Measurements from ENCODE around the gene IGLL1.
"Not testable (repeated sequence)": the region's sequence is repeated elsewhere in the genome, so short reads cannot be mapped to it uniquely, and the experiment has no call there.

The IGLL1 gene

DNA sequence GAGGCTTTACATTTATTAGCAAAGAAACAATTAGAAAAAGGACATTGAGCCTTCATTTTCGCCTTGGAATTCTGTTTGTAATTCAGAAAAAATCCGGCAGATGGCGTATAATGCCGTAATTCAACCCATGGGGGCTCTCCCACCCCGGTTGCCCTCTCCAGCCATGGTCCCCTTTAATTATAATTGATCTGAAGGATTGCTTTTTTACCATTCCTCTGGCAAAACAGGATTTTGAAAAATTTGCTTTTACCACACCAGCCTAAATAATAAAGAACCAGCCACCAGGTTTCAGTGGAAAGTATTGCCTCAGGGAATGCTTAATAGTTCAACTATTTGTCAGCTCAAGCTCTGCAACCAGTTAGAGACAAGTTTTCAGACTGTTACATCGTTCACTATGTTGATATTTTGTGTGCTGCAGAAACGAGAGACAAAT is 38.2 kb downstream of the IGLL1 start:
- peak; percentile 47 for DNase-seq (ENCODE audit: low read depth, low spot score)

DNA sequence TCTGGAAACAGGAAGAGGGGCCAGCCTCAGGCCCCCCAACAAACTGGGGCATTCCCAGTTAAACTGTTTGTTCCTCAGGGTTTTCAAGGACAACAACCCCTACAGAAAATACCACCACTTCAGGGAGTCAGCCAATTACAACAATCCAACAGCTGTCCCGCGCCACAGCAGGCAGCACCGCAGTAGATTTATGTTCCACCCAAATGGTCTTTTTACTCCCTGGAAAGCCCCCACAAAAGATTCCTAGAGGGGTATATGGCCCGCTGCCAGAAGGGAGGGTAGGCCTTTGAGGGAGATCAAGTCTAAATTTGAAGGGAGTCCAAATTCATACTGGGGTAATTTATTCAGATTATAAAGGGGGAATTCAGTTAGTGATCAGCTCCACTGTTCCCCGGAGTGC is 39.3 kb downstream of the IGLL1 start:
- DNase-seq (ENCODE audit: low read depth, low spot score) = not testable (repeated sequence)

DNA sequence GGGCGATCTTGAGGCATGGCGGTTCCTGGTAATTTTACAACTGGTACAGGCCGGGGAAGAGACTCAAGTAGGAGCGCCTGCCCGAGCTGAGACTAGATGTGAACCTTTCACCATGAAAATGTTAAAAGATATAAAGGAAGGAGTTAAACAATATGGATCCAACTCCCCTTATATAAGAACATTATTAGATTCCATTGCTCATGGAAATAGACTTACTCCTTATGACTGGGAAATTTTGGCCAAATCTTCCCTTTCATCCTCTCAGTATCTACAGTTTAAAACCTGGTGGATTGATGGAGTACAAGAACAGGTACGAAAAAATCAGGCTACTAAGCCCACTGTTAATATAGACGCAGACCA is 40.3 kb downstream of the IGLL1 start:
- not testable (repeated sequence) for DNase-seq (ENCODE audit: low read depth, low spot score)

DNA sequence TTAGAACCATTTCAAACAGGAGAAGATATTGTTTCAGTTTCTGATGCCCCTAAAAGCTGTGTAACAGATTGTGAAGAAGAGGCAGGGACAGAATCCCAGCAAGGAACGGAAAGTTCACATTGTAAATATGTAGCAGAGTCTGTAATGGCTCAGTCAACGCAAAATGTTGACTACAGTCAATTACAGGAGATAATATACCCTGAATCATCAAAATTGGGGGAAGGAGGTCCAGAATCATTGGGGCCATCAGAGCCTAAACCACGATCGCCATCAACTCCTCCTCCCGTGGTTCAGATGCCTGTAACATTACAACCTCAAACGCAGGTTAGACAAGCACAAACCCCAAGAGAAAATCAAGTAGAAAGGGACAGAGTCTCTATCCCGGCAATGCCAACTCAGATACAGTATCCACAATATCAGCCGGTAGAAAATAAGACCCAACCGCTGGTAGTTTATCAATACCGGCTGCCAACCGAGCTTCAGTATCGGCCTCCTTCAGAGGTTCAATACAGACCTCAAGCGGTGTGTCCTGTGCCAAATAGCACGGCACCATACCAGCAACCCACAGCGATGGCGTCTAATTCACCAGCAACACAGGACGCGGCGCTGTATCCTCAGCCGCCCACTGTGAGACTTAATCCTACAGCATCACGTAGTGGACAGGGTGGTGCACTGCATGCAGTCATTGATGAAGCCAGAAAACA is 40.8 kb downstream of the IGLL1 start:
- DNase-seq (ENCODE audit: low read depth, low spot score) = peak; percentile 83

DNA sequence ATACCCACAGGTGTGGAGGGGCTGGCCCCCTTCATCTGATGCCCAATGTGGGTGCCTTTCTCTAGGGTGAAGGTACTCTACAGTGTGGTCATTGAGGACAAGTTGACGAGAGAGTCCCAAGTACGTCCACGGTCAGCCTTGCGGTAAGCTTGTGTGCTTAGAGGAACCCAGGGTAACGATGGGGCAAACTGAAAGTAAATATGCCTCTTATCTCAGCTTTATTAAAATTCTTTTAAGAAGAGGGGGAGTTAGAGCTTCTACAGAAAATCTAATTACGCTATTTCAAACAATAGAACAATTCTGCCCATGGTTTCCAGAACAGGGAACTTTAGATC is 41.4 kb downstream of the IGLL1 start:
- not testable (repeated sequence) for DNase-seq (ENCODE audit: low read depth, low spot score)

DNA sequence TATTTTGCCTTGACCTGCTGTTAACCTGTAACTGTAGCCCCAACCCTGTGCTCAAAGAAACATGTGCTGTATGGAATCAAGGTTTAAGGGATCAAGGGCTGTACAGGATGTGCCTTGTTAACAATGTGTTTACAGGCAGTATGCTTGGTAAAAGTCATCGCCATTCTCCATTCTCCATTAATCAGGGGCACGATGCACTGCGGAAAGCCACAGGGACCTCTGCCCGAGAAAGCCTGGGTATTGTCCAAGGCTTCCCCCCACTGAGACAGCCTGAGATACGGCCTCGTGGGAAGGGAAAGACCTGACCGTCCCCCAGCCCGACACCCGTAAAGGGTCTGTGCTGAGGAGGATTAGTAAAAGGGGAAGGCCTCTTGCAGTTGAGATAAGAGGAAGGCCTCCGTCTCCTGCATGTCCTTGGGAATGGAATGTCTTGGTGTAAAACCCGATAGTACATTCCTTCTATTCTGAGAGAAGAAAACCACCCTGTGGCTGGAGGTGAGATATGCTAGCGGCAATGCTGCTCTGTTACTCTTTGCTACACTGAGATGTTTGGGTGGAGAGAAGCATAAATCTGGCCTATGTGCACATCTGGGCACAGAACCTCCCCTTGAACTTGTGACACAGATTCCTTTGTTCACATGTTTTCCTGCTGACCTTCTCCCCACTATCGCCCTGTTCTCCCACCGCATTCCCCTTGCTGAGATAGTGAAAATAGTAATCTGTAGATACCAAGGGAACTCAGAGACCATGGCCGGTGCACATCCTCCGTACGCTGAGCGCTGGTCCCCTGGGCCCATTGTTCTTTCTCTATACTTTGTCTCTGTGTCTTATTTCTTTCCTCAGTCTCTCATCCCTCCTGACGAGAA is 42.0 kb downstream of the IGLL1 start:
- peak; percentile 67 for DNase-seq (ENCODE audit: low read depth, low spot score)

DNA sequence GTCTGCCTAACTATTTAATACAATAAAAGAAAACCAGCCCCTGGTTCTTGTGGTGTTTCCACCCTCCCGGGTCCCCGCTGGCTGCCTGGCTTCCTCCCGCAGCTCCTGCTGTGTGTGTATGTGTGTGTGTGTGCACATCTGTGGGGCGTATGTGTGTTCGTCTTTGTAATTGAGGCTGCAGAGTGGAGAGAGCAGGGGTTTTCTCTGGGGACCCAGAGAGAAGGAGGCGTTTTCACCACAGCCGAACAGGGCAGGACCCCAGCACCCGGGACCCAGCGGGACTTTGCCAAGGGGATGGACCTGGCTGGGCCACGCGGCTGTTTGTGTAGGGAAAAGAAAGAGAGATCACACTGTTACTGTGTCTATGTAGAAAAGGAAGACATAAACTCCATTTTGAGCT is 42.7 kb downstream of the IGLL1 start:
- DNase-seq (ENCODE audit: low read depth, low spot score) = no peak

DNA sequence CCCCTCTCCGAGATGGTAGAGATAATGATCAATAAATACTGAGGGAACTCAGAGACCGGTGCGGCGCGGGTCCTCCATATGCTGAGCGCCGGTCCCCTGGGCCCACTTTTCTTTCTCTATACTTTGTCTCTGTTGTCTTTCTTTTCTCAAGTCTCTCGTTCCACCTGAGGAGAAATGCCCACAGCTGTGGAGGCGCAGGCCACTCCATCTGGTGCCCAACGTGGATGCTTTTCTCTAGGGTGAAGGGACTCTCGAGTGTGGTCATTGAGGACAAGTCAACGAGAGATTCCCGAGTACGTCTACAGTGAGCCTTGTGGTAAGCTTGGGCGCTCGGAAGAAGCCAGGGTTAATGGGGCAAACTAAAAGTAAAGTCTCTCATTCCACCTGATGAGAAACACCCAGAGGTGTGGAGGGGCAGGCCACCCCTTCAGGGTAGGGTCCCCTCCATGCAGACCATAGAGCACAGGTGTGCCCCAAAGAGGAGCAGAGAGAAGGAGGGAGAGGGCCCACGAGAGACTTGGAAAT is 43.2 kb downstream of the IGLL1 start:
- DNase-seq (ENCODE audit: low read depth, low spot score) = no peak

DNA sequence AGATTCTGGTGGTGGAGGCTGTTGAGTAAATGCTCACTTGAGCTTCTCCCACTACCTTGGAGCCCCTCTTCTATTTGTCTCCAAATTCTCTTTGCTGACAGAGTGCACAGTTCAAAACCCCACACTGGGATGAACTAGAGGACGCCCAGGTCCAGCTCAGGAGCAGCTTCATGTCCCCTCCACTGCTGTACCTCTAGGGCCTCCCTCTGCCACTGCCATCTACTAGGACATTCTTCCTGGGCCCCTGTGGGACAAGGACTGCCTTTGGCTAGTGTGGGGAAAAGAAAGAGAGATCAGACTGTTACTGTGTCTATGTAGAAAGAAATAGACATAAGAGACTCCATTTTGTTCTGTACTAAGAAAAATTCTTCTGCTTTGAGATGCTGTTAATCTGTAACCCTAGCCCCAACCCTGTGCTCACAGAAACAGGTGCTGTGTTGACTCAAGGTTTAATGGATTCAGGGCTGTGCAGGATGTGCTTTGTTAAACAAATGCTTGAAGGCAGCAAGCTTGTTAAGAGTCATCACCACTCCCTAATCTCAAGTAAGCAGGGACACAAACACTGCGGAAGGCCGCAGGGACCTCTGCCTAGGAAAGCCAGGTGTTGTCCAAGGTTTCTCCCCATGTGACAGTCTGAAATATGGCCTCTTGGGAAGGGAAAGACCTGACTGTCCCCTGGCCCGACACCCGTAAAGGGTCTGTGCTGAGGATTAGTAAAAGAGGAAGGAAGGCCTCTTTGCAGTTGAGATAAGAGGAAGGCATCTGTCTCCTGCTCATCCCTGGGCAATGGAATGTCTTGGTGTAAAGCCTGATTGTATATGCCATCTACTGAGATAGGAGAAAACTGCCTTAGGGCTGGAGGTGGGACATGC is 44.1 kb downstream of the IGLL1 start:
- DNase-seq (ENCODE audit: low read depth, low spot score) = not testable (repeated sequence)

DNA sequence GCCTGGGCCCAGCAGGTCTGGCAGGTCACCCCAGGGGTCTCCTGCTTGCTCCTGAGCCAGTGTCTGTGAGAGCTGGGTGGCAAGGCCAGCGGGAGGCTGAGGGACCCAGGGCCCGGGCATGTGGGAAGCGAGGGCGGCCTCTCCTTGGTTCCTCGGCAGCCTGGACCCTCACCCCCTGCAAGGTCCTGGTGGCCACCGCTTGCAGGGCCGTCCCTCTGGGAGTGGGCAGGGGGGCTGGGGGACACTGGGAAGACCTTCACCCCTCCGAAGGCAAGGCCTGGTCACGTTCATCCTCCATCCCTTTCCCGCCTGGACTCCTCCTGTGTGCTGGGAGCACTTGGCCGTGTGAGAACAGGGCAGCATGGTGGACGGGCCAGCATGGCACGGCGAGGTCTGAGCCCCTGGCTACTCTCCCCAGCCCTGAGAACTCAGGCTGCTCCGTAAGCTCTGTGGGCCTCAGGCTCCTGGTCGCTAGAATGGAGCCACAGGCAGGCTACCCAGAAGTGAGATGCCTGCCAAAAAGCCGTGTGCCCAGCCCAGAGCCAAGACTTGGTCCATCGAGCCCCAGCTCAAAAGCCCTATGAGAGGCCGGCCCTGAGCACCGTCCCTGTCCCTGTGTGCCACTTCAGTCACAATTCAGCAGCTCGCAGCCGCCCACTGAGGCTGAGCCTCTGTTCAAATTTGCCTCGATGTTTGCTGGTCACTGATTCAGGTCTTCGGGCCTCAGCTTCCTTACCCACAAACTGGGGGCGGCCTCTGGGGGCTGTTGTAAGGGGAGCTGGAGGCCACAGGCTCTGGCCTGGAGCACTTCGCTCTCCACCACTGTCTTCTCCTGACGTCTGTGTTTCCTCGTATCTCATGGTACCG is 45.0 kb downstream of the IGLL1 start:
- no peak for DNase-seq (ENCODE audit: low read depth, low spot score)

DNA sequence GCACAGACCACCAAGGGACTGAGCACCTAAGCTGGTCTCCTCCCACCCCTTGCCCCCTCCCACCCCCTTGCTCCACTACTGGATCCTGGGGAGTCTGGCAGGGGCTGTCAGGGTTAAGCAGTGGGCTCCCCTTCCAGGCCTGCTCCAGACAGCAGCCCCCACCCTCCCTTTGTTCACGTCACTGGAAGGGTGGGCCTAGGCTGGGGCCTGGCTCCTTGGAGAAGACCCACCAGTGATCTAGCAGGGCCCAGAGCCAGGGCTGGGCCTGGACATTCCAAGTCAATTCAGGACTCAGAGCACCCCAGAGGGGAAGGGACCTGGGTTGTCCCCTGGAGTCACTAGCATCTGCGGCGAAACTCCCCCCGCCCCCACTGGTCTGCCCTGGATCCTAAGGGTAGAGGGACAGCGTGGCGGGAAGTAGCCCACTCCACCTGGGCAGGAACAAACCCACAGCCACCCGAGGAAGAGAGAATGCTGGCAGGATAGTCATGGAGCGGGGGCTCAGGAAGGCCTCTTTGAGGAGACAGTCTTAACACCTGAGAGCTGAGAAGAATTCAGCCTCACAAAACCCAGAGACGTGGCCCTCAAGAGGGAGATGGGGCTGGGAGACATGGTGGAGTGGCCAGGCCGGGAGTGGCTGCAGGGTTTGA is 45.8 kb downstream of the IGLL1 start:
- DNase-seq (ENCODE audit: low read depth, low spot score) = no peak

DNA sequence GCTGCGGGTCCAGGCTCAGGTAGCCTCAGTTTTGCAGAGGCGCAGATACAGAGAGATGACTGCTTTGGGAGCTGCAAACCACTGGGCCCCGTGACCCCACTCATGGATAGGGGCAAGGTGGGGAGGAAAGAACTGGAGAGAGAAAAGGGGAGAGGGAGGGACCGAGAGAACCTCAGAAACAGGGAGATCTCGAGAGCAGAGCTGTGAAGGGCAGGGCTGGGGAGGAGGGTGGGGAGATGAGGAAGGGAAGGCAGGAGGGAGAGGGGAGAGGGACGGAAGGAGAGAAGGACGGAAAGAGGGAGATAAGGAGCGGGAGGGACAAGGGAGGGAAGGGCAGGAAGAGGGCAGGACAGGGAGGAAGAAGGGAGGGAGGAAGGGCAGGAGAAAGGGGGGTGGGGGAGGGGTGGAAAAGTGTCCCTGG is 46.3 kb downstream of the IGLL1 start:
- DNase-seq (ENCODE audit: low read depth, low spot score) = no peak

DNA sequence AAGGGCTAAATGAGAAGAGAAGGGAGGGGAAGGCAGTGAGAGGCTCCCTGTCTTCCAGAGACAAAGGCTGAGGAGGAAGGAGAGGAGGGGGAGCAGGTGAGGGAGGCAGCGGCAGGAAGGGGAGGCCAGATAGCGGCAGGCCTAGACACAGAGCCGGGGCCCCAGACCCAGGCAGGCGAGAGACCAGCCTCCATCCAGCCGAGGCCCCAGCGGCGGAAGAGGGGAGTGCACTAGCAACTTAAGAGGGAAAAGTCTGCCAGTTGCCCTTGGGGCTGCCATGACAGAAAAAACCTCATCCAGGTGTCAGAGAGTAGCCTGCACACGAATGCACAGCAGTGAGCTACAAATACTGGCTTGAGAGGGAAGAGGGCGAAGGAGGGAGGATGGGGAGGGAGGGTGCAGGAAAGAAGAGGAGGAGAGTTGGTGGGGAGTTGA is 46.7 kb downstream of the IGLL1 start:
- DNase-seq (ENCODE audit: low read depth, low spot score) = peak; percentile 61

DNA sequence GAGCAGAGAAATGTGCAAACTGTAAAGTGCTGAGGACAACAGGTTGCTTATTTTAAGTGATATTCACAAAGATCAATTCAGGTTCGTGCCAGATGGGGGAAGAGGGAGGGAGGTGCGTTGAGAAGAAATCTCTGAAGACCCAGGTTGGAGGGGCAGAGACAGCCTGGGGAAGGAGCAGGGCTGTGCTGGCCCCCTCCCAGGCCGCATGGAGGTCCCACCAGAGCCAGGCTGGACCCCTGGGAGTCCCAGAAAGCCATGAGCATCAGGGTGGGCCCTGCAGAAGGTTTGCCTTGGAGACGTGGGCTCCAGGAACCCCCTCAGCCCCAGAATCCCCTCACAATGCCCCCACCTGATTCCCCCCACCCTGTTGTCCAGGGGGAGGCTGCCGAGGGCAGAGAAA is 47.4 kb downstream of the IGLL1 start:
- no peak for DNase-seq (ENCODE audit: low read depth, low spot score)

DNA sequence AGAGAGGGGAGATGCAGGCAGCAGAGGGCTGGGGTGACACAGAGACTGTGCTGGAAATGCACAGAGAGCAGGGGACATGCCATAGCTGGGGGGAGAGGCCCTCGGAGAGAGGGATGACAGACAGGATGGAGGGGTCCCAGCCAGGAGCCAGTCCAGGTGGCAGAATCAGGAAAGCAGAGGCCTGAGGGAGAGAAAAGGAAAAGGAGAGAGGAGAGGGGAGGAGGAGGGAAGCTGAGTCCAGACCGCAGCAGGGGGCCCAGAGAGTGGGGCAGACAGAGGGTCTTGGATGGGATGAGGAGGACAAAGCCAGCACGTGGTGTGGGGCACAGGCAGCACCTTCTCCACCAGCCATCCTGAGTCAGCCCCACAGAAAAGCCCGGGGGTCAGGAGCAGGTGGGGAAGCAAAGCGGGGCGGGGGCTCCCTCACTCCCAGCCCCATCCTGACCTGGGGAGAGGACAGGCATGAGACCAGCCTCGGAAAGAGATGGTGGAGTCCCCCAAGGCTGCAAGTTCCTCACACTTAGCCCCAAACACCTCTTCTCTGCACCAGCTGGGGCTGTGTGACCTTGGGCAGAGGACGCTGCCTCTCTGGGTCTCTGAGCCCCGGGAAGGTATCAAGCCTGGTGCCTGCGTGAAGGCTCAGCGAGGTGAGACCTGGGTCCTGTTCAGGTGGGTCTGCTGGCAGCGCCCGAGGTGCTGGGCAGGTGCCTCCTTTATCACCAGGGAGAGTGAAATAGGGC is 48.0 kb downstream of the IGLL1 start:
- no peak for DNase-seq (ENCODE audit: low read depth, low spot score)

DNA sequence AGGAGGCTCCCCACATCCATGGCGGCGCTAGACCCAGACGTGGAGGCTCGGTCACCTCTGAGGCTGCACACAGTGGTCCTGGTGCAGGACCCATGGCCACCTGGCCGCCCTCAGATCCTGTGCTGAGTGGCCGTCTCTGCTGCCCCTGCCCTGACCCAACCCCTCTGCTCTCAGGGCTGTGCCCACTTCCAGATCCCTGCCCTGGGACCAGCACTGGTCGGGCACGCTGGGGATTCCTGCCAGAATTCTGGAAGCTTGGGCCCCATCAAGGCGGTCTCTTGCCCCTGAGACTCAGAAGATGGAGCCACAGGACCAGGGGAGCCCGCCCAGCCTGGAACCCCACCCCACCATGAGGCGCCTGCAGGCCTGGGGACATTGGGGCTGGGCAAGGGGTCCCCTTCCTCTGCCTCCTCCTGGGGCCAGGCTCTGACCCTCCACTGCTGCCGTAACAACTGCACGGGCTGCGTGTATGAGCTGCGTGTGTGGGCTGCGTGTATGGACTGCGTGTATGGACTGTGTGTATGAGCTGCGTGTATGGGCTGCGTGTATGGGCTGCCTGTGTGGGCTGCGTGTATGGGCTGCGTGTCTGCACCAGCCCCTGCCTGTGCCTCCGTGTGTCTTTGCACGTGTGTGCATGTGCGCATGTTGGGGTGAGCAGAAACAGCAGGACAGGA is 48.7 kb downstream of the IGLL1 start:
- no peak for DNase-seq (ENCODE audit: low read depth, low spot score)

DNA sequence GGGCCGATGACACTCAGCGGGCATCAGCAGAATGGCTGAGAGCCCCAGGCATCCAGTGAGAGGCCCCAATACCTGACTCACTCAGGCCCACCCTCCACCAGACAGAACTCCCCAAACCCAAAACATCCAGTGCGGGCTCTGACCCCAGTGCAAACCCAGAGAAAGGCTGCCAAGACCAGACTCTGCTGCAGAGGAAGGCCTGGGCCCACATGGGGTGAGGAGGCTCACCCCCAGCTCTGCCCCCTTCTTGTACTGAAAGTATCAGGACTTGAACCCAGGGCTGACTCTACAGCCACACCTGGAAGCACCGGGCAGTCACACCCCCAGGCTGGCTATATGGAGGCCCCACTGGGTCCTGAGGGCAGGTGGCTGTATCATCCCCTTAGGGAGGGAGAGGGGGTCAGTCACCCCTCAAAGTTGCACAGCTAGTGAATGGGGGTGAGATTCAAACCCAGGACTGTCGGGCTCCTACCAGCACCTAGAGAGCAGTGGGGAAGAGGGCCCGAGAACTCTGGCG is 49.3 kb downstream of the IGLL1 start:
- DNase-seq (ENCODE audit: low read depth, low spot score) = no peak

DNA sequence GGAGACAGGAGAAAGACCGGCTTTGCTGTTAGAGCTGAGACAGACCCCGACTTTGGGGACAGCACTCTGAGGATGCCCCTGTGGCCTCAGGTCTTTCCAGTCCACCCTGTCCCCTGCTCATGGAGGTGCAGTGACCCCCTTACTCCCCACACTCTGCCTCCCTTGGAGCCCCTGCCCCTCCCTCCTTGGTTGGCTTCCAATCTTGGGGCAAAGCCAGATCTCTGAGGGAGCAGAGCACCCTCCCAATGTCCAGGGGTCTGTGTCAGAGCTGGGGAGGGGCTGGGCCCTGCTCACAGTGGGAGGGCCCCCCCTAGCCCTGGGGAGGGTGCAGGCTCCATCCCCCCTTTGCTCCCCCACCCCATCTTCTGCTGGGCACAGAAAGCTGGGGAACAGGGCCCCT is 50.0 kb downstream of the IGLL1 start:
- DNase-seq (ENCODE audit: low read depth, low spot score) = no peak
